Uterus (tissue), 2 donors: ENCODE results near the gene ACIN1.
"Not testable (repeated sequence)": the region's sequence is repeated elsewhere in the genome, so short reads cannot be mapped to it uniquely, and the experiment has no call there.

Source experiments
- POLR2A ChIP-seq, 2 donors: fragments of 450-650 bp; IDR thresholded peaks; one replicate each; pipeline ENCODE4 v1.6.1; 2016; ENCODE audit warnings: antibody characterized with exemption in 2 of 2, mild to moderate bottlenecking in 1 of 2, moderate library complexity in 1 of 2
- TF ChIP-seq, protein P1 (sequence below), 4 experiments: fragments of 200-600 bp in 2 of 4; fragments of 450-650 bp in 2 of 4; sonication (generic) in 2 of 4; IDR thresholded peaks; one replicate each; pipeline ENCODE4 v1.5.1; 2016 to 2019; ENCODE audit warnings: antibody characterized with exemption in 4 of 4, mild to moderate bottlenecking in 2 of 4, moderate library complexity in 1 of 4

GRCh38 chr14:23107620-23108019 lies 12.7 kb upstream of the ACIN1 start:
- TF ChIP-seq, protein P1, sequence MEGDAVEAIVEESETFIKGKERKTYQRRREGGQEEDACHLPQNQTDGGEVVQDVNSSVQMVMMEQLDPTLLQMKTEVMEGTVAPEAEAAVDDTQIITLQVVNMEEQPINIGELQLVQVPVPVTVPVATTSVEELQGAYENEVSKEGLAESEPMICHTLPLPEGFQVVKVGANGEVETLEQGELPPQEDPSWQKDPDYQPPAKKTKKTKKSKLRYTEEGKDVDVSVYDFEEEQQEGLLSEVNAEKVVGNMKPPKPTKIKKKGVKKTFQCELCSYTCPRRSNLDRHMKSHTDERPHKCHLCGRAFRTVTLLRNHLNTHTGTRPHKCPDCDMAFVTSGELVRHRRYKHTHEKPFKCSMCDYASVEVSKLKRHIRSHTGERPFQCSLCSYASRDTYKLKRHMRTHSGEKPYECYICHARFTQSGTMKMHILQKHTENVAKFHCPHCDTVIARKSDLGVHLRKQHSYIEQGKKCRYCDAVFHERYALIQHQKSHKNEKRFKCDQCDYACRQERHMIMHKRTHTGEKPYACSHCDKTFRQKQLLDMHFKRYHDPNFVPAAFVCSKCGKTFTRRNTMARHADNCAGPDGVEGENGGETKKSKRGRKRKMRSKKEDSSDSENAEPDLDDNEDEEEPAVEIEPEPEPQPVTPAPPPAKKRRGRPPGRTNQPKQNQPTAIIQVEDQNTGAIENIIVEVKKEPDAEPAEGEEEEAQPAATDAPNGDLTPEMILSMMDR (IDR thresholded peaks at IDR 0.05): not testable (repeated sequence)
- not testable (repeated sequence) for TF ChIP-seq POLR2A (IDR thresholded peaks at IDR 0.05)
